Limb (tissue), 2 donors: ENCODE results near the gene MED15.
"Not testable (repeated sequence)": the region's sequence is repeated elsewhere in the genome, so short reads cannot be mapped to it uniquely, and the experiment has no call there.

Experiments used
- DNase-seq, 2 donors: peaks; one replicate each; pipeline ENCODE4 v3.0.0-alpha.2; 2016; ENCODE audit errors: extremely low spot score in 2 of 2

Gene MED15

DNA sequence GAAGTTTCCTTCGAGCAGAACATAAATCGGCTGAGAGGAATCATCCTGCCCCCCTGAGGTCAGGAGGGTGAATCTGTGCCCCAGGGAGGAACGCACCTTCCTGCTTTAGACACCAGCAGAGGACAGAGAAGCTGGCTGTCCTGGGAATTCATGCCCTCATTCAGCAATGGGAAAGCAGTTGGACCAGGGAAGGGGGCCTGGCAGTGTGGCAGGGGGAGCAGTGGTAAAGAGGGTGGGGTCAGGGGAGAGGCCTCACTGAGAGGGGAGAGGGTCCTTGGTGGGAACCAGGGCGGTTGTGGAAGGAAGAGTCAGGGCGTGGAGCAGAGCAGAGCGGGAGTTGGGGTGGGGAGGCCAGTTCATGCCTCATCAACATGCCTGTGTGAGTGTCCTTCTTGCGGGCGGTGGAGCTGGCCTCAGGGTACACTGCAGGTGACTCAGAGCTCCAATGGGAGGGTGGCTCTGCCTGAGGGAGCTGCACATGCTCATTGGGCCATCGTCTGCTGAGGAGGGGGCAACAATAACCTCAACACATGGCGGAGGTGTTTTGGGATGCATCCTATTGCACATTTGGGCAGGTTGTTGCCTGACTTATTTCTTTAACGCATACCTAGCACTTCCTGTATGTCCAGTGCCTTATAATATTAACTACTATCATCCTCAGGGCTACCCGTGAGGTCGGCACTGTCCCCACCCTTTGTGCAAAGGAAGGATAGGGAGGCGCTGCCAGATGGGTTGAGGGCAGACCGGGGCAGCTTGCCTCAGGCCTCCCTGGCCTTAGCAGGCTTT lies 23.2 kb downstream of the MED15 start:
- DNase-seq, result no peak

GRCh38 chr22:20531154-20531403 lies 23.7 kb downstream of the MED15 start:
- no peak for DNase-seq

- no peak for DNase-seq
These were observed 24.2 kb downstream of the MED15 start for GRCh38 chr22:20531404-20532201.

DNA sequence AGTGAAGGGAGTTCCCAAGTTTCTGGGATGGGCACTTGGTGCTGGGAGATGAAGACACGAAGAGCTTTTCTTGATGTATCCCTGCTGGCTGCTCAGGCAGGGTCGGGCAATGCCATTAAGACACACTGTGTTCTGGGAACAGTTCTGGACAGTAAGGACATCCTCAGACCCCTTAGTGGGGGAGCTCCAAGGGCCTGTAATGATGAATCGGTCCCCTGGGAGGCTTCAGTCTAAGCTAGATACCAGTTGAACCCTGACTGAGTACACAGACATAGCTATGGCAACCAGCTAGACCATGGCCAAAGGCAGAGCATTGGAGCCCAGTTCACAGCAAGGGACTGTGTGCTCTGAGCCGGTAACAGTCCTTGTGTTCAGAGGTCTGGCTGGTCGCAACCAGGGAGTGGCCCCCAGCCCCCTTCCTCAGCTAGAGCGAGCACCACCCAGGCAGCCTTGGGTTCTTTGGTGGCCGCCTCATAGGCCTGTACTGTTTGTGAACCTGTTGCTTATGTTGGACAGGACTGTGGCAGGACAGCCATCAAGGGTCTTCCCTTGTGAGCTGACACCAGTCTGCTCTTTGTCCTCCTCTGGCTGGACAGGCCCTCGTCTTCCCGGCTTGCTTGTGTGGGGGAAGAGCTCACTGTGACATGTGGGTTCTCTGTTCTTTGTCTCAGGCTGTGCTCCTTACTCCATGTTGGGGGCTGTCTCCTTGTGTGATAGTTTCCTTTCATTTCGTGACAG lies 25.0 kb downstream of the MED15 start:
- DNase-seq, result no peak

GRCh38 chr22:20533095-20533878 lies 25.9 kb downstream of the MED15 start:
- no peak for DNase-seq

DNA sequence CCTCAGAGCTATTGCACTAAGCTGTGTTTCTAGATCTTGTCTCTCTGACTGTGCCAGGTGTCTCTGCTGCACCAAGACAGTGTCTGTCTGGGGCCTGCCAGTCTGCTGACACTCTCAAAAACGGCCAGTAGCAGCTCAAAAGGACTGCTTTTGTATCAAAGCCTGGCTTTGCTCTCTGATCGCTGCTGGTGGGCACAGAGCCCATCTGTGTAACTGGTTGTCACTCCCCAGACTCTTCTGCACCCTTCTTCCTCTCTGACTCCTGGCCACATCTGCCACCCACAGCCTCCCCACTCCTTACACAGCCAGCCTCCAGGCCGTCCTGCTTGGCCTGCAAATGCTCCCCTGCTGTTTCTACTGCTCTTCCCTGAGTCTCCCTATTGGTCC lies 26.5 kb downstream of the MED15 start:
- DNase-seq, result no peak

- DNase-seq, result no peak
These were observed 29.3 kb downstream of the MED15 start for GRCh38 chr22:20536590-20537324.

- no peak for DNase-seq
These were observed 29.9 kb downstream of the MED15 start for GRCh38 chr22:20537325-20537756.

- DNase-seq, result no peak
These were observed 30.6 kb downstream of the MED15 start for GRCh38 chr22:20537983-20538382.

DNA sequence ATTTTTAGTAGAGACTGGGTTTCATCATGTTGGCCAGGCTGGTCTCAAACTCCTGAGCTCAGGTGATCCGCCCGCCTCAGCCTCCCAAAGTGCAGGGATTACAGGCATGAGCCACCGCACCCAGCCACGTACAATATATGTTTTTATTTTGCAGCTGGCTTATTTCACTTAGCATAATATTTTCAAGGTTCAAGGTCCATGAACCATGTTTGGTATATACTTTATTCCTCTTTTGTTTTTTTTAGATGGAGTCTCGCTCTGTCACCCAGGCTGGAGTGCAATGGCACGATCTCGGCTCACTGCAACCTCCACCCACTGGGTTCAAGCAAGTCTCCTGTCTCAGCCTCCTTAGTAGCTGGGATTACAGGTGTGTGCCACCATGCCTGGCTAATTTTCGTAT lies 31.5 kb downstream of the MED15 start:
- DNase-seq, result not testable (repeated sequence)

- DNase-seq, result no peak
These were observed 34.6 kb downstream of the MED15 start for GRCh38 chr22:20542055-20542454.

DNA sequence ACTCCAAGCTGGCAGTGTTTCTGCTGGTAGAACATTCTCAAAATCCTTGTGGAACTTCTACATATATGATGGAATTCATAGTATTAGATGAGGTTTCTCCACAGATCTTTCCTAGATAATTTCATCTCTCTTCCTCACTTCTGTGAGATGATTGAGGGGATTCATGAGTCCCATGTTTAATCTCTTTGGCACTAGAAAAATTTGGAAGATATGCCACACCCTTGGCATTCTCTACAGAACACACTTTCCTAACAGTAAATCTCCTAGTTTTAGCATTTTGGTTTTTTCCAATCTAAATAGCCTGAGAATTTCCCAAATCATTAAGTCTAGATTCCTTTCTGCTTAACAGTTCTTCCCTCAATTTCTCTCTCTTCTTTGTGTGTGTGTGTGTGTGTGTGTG lies 35.3 kb downstream of the MED15 start:
- DNase-seq, result no peak

- not testable (repeated sequence) for DNase-seq
These were observed 37.9 kb downstream of the MED15 start for GRCh38 chr22:20545318-20545634.

GRCh38 chr22:20545681-20546521 lies 38.5 kb downstream of the MED15 start:
- DNase-seq, result no peak

- DNase-seq, result no peak
These were observed 39.1 kb downstream of the MED15 start for GRCh38 chr22:20546541-20546950.

DNA sequence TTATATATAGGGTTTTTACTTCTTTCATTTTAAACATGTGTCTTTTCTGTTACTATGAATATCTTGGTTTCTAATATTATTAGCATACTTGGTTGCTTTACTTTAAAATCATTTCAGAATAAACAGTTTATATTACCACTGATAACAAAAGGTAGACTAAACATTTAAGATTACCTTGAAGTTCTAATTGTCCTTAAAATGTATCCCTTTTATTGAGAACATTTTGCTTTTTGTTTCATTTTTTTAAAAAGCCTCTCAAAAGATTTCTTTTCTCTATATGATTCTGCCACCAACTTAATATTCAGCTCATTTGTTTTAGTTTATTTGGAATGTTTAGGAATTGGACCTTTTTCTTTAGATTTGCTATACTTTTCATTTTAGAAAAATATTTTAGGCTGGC lies 39.6 kb downstream of the MED15 start:
- no peak for DNase-seq

- DNase-seq, result no peak
These were observed 41.4 kb downstream of the MED15 start for GRCh38 chr22:20548806-20549205.

DNA sequence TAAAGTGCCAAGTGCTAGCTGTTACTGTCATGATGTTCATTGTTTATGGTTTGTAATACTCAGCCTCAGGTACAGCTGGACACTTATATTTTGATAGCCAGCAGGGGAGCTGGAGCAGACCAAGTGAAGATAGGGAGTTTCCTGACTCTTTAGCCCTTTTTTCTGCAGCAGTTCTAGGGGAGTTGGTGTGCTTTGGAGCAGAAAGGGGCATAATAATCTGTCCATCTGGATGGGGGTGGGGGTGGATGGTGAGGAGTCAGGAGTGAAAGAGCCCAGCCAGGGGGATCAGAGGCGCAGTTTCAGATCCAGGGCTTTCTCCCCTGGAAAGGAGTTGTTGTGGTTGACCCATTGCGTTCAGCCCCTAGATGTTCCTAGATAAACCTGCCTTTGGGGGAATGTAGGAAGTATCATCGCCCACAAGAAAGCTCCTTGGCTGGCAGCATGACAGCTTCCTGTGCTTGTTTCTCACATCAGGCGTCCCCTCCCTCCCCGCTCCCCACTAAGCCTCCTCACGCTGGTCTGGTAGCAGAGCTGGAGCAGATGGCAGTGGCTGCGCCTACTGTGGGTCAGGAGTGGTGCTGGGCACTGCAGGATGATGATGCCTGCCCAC lies 41.9 kb downstream of the MED15 start:
- DNase-seq, result no peak

DNA sequence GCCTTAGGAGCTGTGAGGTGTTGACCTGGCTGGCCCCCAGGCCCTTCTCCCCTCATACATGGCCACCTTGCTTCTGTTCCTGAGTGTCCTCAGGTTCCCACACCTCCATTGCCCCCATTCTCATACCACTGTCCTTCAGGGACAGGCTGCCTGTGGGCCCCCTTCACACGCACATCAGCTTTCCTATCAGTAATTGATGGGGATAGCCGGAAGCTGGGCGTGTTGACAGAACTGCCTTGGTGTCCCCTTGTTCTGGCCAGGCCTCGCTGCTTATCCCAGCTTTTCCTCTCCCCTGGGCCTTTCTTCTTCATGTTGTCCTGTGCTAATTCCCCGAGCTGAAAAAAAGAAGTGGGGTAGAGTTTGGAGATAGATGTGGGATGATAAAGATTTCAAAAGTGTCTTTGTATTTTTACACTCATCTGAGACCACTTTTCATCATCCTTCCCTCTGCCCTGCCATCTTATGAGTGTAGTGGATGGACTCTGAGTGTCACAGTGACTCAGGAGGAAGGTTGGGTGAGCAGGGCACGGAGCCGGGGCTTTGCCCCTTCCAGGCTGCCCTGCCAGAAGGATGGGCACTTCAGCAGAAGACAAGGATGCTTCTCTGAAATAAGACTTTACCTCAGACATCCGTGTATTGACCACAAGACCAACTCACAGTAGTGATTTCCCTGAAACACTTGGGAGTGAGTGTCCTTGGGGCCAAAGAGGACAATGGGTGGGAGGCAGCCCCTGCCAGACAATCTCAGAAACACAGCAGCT lies 42.8 kb downstream of the MED15 start:
- no peak for DNase-seq
